Ishikawa (cell line): ENCODE results near the gene FAM131C.

ENCODE experiments used
- CEBPB ChIP-seq: IDR thresholded peaks from 2 replicates; pipeline ENCODE4 v1.6.1; 2012
- CREB1 ChIP-seq: IDR thresholded peaks from 2 replicates; pipeline ENCODE4 v1.6.1; 2012; ENCODE audit warnings: low read depth
- EGR1 ChIP-seq: IDR thresholded peaks from 2 replicates; pipeline ENCODE4 v1.6.1; 2012
- EP300 ChIP-seq: IDR thresholded peaks from 2 replicates; pipeline ENCODE4 v1.6.1; 2012; ENCODE audit warnings: borderline replicate concordance
- FOXM1 ChIP-seq: IDR thresholded peaks from 2 replicates; pipeline ENCODE4 v1.6.1; 2012; ENCODE audit warnings: low read depth, borderline replicate concordance
- NFIC ChIP-seq: IDR thresholded peaks from 2 replicates; pipeline ENCODE4 v1.6.1; 2012
- RAD21 ChIP-seq: IDR thresholded peaks from 2 replicates; pipeline ENCODE4 v1.6.1; 2012; ENCODE audit warnings: low read depth
- TAF1 ChIP-seq: IDR thresholded peaks from 2 replicates; pipeline ENCODE4 v1.6.1; 2012; ENCODE audit warnings: low read depth, mild to moderate bottlenecking
- TCF12 ChIP-seq: IDR thresholded peaks from 2 replicates; pipeline ENCODE4 v1.6.1; 2012; ENCODE audit warnings: low read depth
- TEAD4 ChIP-seq: IDR thresholded peaks from 2 replicates; pipeline ENCODE4 v1.6.1; 2012
- YY1 ChIP-seq: IDR thresholded peaks from 2 replicates; pipeline ENCODE4 v1.6.1; 2012; ENCODE audit warnings: low read depth
- ZBTB7A ChIP-seq: IDR thresholded peaks from 2 replicates; pipeline ENCODE4 v1.6.1; 2012; ENCODE audit warnings: low read depth
- TF ChIP-seq, protein P1 (sequence below): IDR thresholded peaks from 2 replicates; pipeline ENCODE4 v1.6.1; 2012
- TF ChIP-seq, protein P2 (sequence below): IDR thresholded peaks from 2 replicates; pipeline ENCODE4 v1.6.1; 2012; ENCODE audit warnings: low read depth, mild to moderate bottlenecking
- TF ChIP-seq, protein P3 (sequence below): IDR thresholded peaks from 2 replicates; pipeline ENCODE4 v1.6.1; 2012

FAM131C gene

DNA sequence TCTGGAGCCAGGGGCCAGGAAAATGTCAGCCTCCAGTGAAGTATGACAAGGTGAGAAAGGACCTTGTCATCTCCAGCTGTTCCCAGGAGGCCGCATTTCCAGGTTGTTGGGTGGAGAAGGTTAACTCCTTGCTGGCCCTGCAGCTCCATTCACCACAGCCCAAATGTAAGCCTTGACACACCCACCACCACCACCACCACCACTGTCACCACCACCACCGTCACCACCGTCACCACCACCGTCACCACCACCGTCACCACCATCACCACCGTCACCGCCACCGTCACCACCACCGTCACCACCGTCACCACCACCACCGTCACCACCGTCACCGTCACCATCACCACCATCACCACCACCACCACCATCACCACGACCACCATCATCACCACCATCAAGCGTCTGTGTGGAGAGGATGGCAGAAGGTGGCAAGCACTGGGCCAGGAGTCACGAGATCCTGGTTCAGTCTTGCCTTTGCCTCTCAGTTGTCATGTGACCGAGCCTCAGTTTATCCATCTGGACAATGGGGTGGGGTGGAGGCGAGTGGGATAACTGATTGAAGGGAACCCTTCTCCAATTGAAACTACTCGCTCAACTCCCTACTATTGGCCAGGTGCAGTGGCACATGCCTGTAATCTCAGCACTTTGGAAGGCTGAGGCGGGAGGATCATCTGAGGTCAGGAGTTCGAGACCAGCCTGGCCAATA is 21.2 kb upstream of the FAM131C start:
- TF ChIP-seq TAF1 (no peak), ZBTB7A (no peak), CREB1 (no peak), RAD21 (no peak), EP300 (no peak), EGR1 (no peak), CEBPB (no peak), FOXM1 (no peak), TCF12 (no peak), YY1 (no peak), NFIC (no peak), TEAD4 (no peak)
- TF ChIP-seq, protein P1, sequence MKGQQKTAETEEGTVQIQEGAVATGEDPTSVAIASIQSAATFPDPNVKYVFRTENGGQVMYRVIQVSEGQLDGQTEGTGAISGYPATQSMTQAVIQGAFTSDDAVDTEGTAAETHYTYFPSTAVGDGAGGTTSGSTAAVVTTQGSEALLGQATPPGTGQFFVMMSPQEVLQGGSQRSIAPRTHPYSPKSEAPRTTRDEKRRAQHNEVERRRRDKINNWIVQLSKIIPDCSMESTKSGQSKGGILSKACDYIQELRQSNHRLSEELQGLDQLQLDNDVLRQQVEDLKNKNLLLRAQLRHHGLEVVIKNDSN, result no peak
- TF ChIP-seq, protein P2, sequence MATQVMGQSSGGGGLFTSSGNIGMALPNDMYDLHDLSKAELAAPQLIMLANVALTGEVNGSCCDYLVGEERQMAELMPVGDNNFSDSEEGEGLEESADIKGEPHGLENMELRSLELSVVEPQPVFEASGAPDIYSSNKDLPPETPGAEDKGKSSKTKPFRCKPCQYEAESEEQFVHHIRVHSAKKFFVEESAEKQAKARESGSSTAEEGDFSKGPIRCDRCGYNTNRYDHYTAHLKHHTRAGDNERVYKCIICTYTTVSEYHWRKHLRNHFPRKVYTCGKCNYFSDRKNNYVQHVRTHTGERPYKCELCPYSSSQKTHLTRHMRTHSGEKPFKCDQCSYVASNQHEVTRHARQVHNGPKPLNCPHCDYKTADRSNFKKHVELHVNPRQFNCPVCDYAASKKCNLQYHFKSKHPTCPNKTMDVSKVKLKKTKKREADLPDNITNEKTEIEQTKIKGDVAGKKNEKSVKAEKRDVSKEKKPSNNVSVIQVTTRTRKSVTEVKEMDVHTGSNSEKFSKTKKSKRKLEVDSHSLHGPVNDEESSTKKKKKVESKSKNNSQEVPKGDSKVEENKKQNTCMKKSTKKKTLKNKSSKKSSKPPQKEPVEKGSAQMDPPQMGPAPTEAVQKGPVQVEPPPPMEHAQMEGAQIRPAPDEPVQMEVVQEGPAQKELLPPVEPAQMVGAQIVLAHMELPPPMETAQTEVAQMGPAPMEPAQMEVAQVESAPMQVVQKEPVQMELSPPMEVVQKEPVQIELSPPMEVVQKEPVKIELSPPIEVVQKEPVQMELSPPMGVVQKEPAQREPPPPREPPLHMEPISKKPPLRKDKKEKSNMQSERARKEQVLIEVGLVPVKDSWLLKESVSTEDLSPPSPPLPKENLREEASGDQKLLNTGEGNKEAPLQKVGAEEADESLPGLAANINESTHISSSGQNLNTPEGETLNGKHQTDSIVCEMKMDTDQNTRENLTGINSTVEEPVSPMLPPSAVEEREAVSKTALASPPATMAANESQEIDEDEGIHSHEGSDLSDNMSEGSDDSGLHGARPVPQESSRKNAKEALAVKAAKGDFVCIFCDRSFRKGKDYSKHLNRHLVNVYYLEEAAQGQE, result no peak
- TF ChIP-seq, protein P3, sequence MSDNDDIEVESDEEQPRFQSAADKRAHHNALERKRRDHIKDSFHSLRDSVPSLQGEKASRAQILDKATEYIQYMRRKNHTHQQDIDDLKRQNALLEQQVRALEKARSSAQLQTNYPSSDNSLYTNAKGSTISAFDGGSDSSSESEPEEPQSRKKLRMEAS, result no peak

DNA sequence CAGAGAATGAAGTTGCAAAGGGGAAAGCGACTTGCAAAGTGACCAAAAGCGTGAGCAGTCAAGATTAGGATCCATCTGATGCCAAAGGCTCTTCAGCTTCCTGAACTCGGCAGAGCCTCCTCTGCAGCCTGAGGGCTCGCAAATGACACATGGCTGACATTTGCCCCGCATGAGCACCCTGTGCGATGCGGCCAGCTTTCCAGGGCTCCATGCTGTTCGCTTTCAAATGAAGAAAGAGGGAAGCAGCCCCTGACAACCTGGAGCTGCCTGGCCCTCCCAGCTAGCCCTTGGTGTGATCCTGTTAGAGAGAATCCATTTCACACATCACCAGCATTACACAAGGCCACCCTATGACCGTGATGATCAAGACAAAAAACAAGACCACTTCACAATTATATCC is 20.2 kb upstream of the FAM131C start:
- TF ChIP-seq TCF12 (no peak), TAF1 (no peak), TEAD4 (no peak), FOXM1 (no peak), EP300 (no peak), NFIC (no peak), EGR1 (no peak), CREB1 (no peak), ZBTB7A (no peak), YY1 (no peak), CEBPB (no peak), RAD21 (no peak)
- TF ChIP-seq, protein P3, result no peak
- TF ChIP-seq, protein P1, result no peak
- TF ChIP-seq, protein P2, result no peak

DNA sequence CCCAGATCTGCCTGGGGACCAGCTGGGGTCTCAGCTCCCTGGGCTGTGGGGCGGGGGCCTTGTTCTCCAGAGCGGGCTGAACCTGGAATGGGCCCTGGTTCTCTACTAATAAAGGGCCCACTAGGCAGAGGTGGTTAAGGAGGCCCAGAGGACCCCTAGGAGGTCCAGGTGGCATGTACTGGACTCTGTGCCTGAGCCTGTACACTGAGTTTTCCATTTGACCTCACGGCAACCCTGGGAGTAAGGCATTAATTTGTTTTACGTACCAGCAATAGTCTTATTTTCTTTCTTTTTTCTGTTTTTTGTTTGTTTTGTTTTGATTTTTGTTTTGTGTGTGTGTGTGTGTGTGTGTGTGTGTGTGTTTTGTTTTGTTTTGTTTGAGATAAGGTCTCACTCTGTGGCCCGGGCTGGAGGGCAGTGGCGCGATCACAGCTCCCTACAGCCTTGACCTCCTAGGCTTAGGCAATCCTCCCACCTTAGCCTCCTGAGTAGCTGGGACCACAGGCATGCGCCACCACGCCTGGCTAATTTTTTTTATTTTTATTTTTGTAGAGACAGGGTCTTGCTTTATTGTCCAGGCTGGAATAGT is 19.6 kb upstream of the FAM131C start:
- TF ChIP-seq CEBPB, result no peak
- no peak for TF ChIP-seq RAD21
- TF ChIP-seq EGR1, result no peak
- no peak for TF ChIP-seq TCF12
- TF ChIP-seq CREB1, result no peak
- no peak for TF ChIP-seq ZBTB7A
- TF ChIP-seq NFIC, result no peak

DNA sequence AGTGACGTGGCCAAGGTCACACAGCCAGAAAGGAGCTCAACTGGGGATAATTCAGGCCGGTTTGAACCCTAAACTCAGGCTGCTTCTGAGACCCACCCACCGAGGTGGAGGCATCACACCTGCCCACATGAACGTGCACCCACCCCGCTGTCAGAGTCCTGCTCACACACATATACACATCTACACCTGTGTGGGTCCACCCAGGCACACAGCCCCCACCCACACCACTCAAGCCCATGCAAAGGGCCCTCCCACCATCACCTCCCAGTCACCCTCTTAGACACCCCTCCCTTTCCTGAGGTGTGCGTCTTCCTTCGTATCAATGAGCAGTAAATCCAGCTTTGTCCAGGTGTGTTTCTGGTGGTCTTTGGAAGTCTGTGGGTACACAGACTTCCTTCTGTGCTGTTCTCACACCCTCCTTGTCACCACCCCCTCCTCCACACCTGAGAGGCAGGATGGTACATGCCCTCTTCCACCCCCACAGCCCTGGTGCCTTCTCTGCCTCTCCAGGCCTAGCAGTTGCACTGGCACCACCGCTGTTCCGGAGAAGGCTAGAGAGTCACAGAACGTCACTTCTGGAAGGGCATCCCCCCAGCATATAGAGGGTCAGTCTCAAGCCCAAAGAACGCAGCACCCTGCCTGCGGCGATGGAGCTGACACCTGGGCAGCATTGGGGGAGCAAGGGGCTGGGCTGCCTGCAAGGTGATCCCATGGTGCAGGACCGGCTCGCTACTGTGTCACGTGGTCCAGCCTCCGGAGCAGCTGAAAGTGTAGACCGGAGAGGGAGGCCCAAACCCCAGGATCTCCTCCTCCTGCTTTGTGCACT is 18.9 kb upstream of the FAM131C start:
- TF ChIP-seq, protein P3, result no peak
- TF ChIP-seq TAF1 (no peak), TEAD4 (no peak), CREB1 (no peak), EGR1 (no peak), CEBPB (no peak), ZBTB7A (no peak), FOXM1 (no peak), TCF12 (no peak), RAD21 (no peak), YY1 (no peak), EP300 (no peak), NFIC (no peak)
- TF ChIP-seq, protein P2, result no peak
- TF ChIP-seq, protein P1, result no peak
